Measurements from ENCODE around the gene ADGRA1.

DNA sequence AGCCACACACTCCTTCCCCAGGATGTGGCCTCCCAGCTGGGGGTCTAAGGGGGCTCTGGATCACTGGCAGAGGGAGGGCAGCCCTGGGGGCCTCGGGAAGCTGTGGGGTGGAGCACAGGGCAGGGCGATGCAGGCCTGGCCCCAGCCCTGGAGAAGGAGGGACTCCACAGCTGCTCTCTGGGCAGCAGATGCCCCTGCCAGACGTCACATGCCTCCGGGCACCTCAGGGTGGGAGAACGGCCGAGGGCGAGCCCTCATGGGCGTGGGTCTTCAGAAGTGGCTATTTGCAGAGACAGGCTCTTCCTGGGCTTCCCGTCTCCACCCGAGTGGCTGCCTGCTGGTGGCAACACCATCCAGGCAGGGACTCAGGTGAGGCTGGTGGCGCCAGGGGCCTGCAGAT is 16.0 kb upstream of the ADGRA1 start:
- TF ChIP-seq POLR2A (IDR thresholded peaks at IDR 0.05), result no peak
- TF ChIP-seq, protein P1, sequence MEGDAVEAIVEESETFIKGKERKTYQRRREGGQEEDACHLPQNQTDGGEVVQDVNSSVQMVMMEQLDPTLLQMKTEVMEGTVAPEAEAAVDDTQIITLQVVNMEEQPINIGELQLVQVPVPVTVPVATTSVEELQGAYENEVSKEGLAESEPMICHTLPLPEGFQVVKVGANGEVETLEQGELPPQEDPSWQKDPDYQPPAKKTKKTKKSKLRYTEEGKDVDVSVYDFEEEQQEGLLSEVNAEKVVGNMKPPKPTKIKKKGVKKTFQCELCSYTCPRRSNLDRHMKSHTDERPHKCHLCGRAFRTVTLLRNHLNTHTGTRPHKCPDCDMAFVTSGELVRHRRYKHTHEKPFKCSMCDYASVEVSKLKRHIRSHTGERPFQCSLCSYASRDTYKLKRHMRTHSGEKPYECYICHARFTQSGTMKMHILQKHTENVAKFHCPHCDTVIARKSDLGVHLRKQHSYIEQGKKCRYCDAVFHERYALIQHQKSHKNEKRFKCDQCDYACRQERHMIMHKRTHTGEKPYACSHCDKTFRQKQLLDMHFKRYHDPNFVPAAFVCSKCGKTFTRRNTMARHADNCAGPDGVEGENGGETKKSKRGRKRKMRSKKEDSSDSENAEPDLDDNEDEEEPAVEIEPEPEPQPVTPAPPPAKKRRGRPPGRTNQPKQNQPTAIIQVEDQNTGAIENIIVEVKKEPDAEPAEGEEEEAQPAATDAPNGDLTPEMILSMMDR (IDR thresholded peaks at IDR 0.05), result no peak
